Measurements from ENCODE around the gene LYST. TPM values are rescaled to one million over a fixed set of nuclear protein-coding genes. Genes with fewer than 3 reads are reported as not detected.

LYST gene
- polyA plus RNA-seq, 3 donors = 46.3 to 128 (median 67.9) TPM

- Mint-ChIP-seq H3K27me3 (ENCODE audit: low read depth in 3 of 3) (no peaks in the 10 kb centered on the region), H3K36me3 (peaks cover 18 to 25% of the 10 kb centered on the region in 2 donors), H3K4me1 (peaks cover 48% of the 10 kb centered on the region), H3K27ac (peak overlapping the region in 5 of 7 donors; percentile 87 to 97 (median 95)), H3K4me3 (peak overlapping the region; percentile 83 to 98), H3K9me3 (no peaks in the 10 kb centered on the region)
- Histone ChIP-seq H2AFZ (ENCODE audit: insufficient read depth, low read depth, low read length, poor library complexity, severe bottlenecking) (no peak overlapping the region), H3K4me3 (replicated peaks in 1 of 3; ENCODE audit: low read depth in 2 of 3, low read length in 3 of 3) (peak overlapping the region; percentile 86 to 99 (median 93)), H3K27ac (ENCODE audit: low read depth in 1 of 2, low read length in 2 of 2) (peak overlapping the region; percentile 82 to 98), H3K27me3 (ENCODE audit: control insufficient read depth in 2 of 2, insufficient read depth in 2 of 2, low read length in 2 of 2) (no peaks in the 10 kb centered on the region), H3K9me3 (replicated peaks in 1 of 2; ENCODE audit: control insufficient read depth in 1 of 2, insufficient read depth in 1 of 2, low read length in 2 of 2) (no peaks in the 10 kb centered on the region), H3K4me1 (ENCODE audit: control insufficient read depth in 1 of 2, insufficient read depth in 2 of 2, low read length in 2 of 2) (peaks cover 59 to 68% of the 10 kb centered on the region in 2 donors), H3K4me2 (replicated peaks; ENCODE audit: extremely low read depth, low read length, poor library complexity, severe bottlenecking) (peak overlapping the region; percentile 93), H3K36me3 (replicated peaks in 1 of 2; ENCODE audit: control insufficient read depth in 1 of 2, insufficient read depth in 2 of 2, low read length in 2 of 2) (peaks cover 0 to 9% of the 10 kb centered on the region in 2 donors), H3K9ac (ENCODE audit: insufficient read depth, low read length, poor library complexity, severe bottlenecking) (peak overlapping the region; percentile 96), H4K20me1 (ENCODE audit: insufficient read depth, low read length) (peaks cover 11% of the 10 kb centered on the region), H3K79me2 (ENCODE audit: insufficient read depth, low read length) (peaks cover 79% of the 10 kb centered on the region)
- TF ChIP-seq CTCF (IDR thresholded peaks at IDR 0.05) = no peak
- DNase-seq = no peak
- WGBS (ENCODE audit: insufficient coverage) = no CpG with 5 or more reads among the region's 3 CpGs
- intact Hi-C loops (cut with micrococcal nuclease) = loop anchor here (2.0 to 5.0 kb wide), 4 partner anchors 33 to 107 kb away; no protein-coding TSS in a partner anchor
These were observed 1.7 kb downstream of the LYST start for GRCh38 chr1:235864931-235865525.

GRCh38 chr1:235864469-235864868 is 2.2 kb downstream of the LYST start:
- Histone ChIP-seq H3K4me3 (replicated peaks in 1 of 3; ENCODE audit: low read depth in 2 of 3, low read length in 3 of 3) (peak overlapping the region; percentile 86 to 99 (median 93)), H2AFZ (ENCODE audit: insufficient read depth, low read depth, low read length, poor library complexity, severe bottlenecking) (no peak overlapping the region), H3K4me1 (ENCODE audit: control insufficient read depth in 1 of 2, insufficient read depth in 2 of 2, low read length in 2 of 2) (peaks cover 64 to 73% of the 10 kb centered on the region in 2 donors), H3K79me2 (ENCODE audit: insufficient read depth, low read length) (peaks cover 85% of the 10 kb centered on the region), H3K36me3 (replicated peaks in 1 of 2; ENCODE audit: control insufficient read depth in 1 of 2, insufficient read depth in 2 of 2, low read length in 2 of 2) (peaks cover 0 to 9% of the 10 kb centered on the region in 2 donors), H3K9me3 (replicated peaks in 1 of 2; ENCODE audit: control insufficient read depth in 1 of 2, insufficient read depth in 1 of 2, low read length in 2 of 2) (no peaks in the 10 kb centered on the region), H3K27ac (ENCODE audit: low read depth in 1 of 2, low read length in 2 of 2) (peak overlapping the region; percentile 82 to 98), H4K20me1 (ENCODE audit: insufficient read depth, low read length) (peaks cover 16% of the 10 kb centered on the region), H3K4me2 (replicated peaks; ENCODE audit: extremely low read depth, low read length, poor library complexity, severe bottlenecking) (peak overlapping the region; percentile 93), H3K9ac (ENCODE audit: insufficient read depth, low read length, poor library complexity, severe bottlenecking) (peak overlapping the region; percentile 96), H3K27me3 (ENCODE audit: control insufficient read depth in 2 of 2, insufficient read depth in 2 of 2, low read length in 2 of 2) (no peaks in the 10 kb centered on the region)
- Mint-ChIP-seq H3K27ac (peak overlapping the region in 5 of 7 donors; percentile 87 to 97 (median 95)), H3K4me1 (peaks cover 48% of the 10 kb centered on the region), H3K9me3 (no peaks in the 10 kb centered on the region), H3K36me3 (peaks cover 18 to 25% of the 10 kb centered on the region in 2 donors), H3K27me3 (ENCODE audit: low read depth in 3 of 3) (no peaks in the 10 kb centered on the region), H3K4me3 (peak overlapping the region; percentile 83 to 98)
- intact Hi-C loops (cut with micrococcal nuclease) = loop anchor here in 1 of 2 donors (2.0 kb wide), 1 partner anchor 106 kb away; no protein-coding TSS in a partner anchor
- no peak for TF ChIP-seq CTCF (IDR thresholded peaks at IDR 0.05)
- no peak for DNase-seq
- WGBS (ENCODE audit: insufficient coverage) = 34% methylated on average over 6 of the region's 10 CpGs

All from CD14-positive monocyte (primary cell).